Activated CD4-positive, alpha-beta T cell treated with anti-CD3 and anti-CD28 coated beads, Interleukin-2, amount 10 ng/mL, durations not matched to agents 24 days and 14 days (primary cell): ENCODE data around the gene PDE1A. TPM values are rescaled to one million over a fixed set of nuclear protein-coding genes. Genes with fewer than 3 reads are reported as not detected.
"Not testable (repeated sequence)": the region's sequence is repeated elsewhere in the genome, so short reads cannot be mapped to it uniquely, and the experiment has no call there.

Experiments used
- DNase-seq: peaks from one replicate; pipeline ENCODE4 v3.0.0; 2022
- H3K27ac Mint-ChIP-seq: one replicate; pipeline ENCODE4 v1.8.0; 2022; ENCODE audit warnings: mild to moderate bottlenecking, mixed read lengths
- H3K27me3 Mint-ChIP-seq: one replicate; pipeline ENCODE4 v1.8.0; 2022; ENCODE audit warnings: mixed read lengths
- H3K36me3 Mint-ChIP-seq: one replicate; pipeline ENCODE4 v1.8.0; 2022; ENCODE audit warnings: low read depth, mild to moderate bottlenecking, mixed read lengths
- H3K4me1 Mint-ChIP-seq: one replicate; pipeline ENCODE4 v1.8.0; 2021; ENCODE audit warnings: mixed read lengths
- H3K4me3 Mint-ChIP-seq: one replicate; pipeline ENCODE4 v1.8.0; 2022; ENCODE audit warnings: mild to moderate bottlenecking, moderate library complexity, mixed read lengths
- H3K9me3 Mint-ChIP-seq: one replicate; pipeline ENCODE4 v1.8.0; 2021; ENCODE audit warnings: mixed read lengths
- intact Hi-C: fragments of 100-400 bp; cut with micrococcal nuclease; formaldehyde crosslinking; loops from one replicate; pipeline ENCODE4 v1.15.1; 2023
- total RNA-seq: library from RNA; stranded (reverse); gene quantifications from 2 replicates; pipeline ENCODE4 v1.2.3, GENCODE V29; 2022

Gene PDE1A
- total RNA-seq, 1 donor from 2014 or later: not detected

- intact Hi-C loops, H3K36me3 Mint-ChIP-seq, H3K4me1 Mint-ChIP-seq, H3K4me3 Mint-ChIP-seq, DNase-seq, H3K27ac Mint-ChIP-seq, H3K27me3 Mint-ChIP-seq, H3K9me3 Mint-ChIP-seq: not testable (repeated sequence)
Measured at GRCh38 chr2:182386267-182386880, 40.5 kb downstream of the PDE1A start.

GRCh38 chr2:182384860-182385259 is 42.0 kb downstream of the PDE1A start:
- H3K4me3 Mint-ChIP-seq: no peak overlapping the region
- H3K27ac Mint-ChIP-seq: no peak overlapping the region
- H3K4me1 Mint-ChIP-seq: no peaks in the 10 kb centered on the region
- intact Hi-C loops: no loop called here
- DNase-seq: no peak
- H3K27me3 Mint-ChIP-seq: no peaks in the 10 kb centered on the region
- H3K36me3 Mint-ChIP-seq: no peaks in the 10 kb centered on the region
- peaks cover 10% of the 10 kb centered on the region for H3K9me3 Mint-ChIP-seq

GRCh38 chr2:182381225-182381624 is 45.6 kb downstream of the PDE1A start:
- H3K9me3 Mint-ChIP-seq: peaks cover 10% of the 10 kb centered on the region
- no peak overlapping the region for H3K4me3 Mint-ChIP-seq
- no peak for DNase-seq
- H3K4me1 Mint-ChIP-seq: no peaks in the 10 kb centered on the region
- intact Hi-C loops: no loop called here
- no peak overlapping the region for H3K27ac Mint-ChIP-seq
- no peaks in the 10 kb centered on the region for H3K27me3 Mint-ChIP-seq
- no peaks in the 10 kb centered on the region for H3K36me3 Mint-ChIP-seq

GRCh38 chr2:182379241-182379640 is 47.6 kb downstream of the PDE1A start:
- Mint-ChIP-seq H3K27me3 (no peaks in the 10 kb centered on the region), H3K4me3 (no peak overlapping the region), H3K36me3 (no peaks in the 10 kb centered on the region), H3K4me1 (no peaks in the 10 kb centered on the region), H3K27ac (no peak overlapping the region), H3K9me3 (peaks cover 3% of the 10 kb centered on the region)
- intact Hi-C loops: no loop called here
- no peak for DNase-seq

GRCh38 chr2:182378759-182379158 is 48.1 kb downstream of the PDE1A start:
- no peaks in the 10 kb centered on the region for H3K36me3 Mint-ChIP-seq
- DNase-seq: no peak
- no peaks in the 10 kb centered on the region for H3K4me1 Mint-ChIP-seq
- H3K9me3 Mint-ChIP-seq: peaks cover 3% of the 10 kb centered on the region
- H3K27ac Mint-ChIP-seq: no peak overlapping the region
- no peaks in the 10 kb centered on the region for H3K27me3 Mint-ChIP-seq
- intact Hi-C loops: no loop called here
- H3K4me3 Mint-ChIP-seq: no peak overlapping the region

- Mint-ChIP-seq H3K27ac (no peak overlapping the region), H3K4me1 (no peaks in the 10 kb centered on the region), H3K36me3 (no peaks in the 10 kb centered on the region), H3K4me3 (no peak overlapping the region), H3K27me3 (no peaks in the 10 kb centered on the region), H3K9me3 (no peaks in the 10 kb centered on the region)
- intact Hi-C loops: no loop called here
- DNase-seq: no peak
Measured at GRCh38 chr2:182377467-182377866, 49.4 kb downstream of the PDE1A start.

GRCh38 chr2:182375862-182376261 is 51.0 kb downstream of the PDE1A start:
- Mint-ChIP-seq H3K4me1 (no peaks in the 10 kb centered on the region), H3K9me3 (no peaks in the 10 kb centered on the region), H3K27me3 (no peaks in the 10 kb centered on the region), H3K36me3 (no peaks in the 10 kb centered on the region), H3K4me3 (no peak overlapping the region), H3K27ac (no peak overlapping the region)
- intact Hi-C loops: no loop called here
- no peak for DNase-seq

- intact Hi-C loops: no loop called here
- Mint-ChIP-seq H3K27me3 (no peaks in the 10 kb centered on the region), H3K36me3 (no peaks in the 10 kb centered on the region), H3K4me3 (no peak overlapping the region), H3K9me3 (no peaks in the 10 kb centered on the region), H3K4me1 (no peaks in the 10 kb centered on the region), H3K27ac (no peak overlapping the region)
- no peak for DNase-seq
Measured at GRCh38 chr2:182372661-182373060, 54.2 kb downstream of the PDE1A start.

GRCh38 chr2:182368996-182369395 is 57.8 kb downstream of the PDE1A start:
- H3K36me3 Mint-ChIP-seq: no peaks in the 10 kb centered on the region
- no peaks in the 10 kb centered on the region for H3K4me1 Mint-ChIP-seq
- intact Hi-C loops: no loop called here
- no peak overlapping the region for H3K4me3 Mint-ChIP-seq
- no peaks in the 10 kb centered on the region for H3K27me3 Mint-ChIP-seq
- no peaks in the 10 kb centered on the region for H3K9me3 Mint-ChIP-seq
- no peak for DNase-seq
- no peak overlapping the region for H3K27ac Mint-ChIP-seq

GRCh38 chr2:182368446-182368845 is 58.4 kb downstream of the PDE1A start:
- no peaks in the 10 kb centered on the region for H3K27me3 Mint-ChIP-seq
- H3K27ac Mint-ChIP-seq: no peak overlapping the region
- no peak for DNase-seq
- H3K36me3 Mint-ChIP-seq: no peaks in the 10 kb centered on the region
- intact Hi-C loops: no loop called here
- H3K4me1 Mint-ChIP-seq: no peaks in the 10 kb centered on the region
- H3K9me3 Mint-ChIP-seq: no peaks in the 10 kb centered on the region
- H3K4me3 Mint-ChIP-seq: no peak overlapping the region

GRCh38 chr2:182367401-182367800 is 59.4 kb downstream of the PDE1A start:
- H3K9me3 Mint-ChIP-seq: no peaks in the 10 kb centered on the region
- H3K4me3 Mint-ChIP-seq: no peak overlapping the region
- H3K27ac Mint-ChIP-seq: no peak overlapping the region
- no peaks in the 10 kb centered on the region for H3K4me1 Mint-ChIP-seq
- intact Hi-C loops: no loop called here
- H3K36me3 Mint-ChIP-seq: no peaks in the 10 kb centered on the region
- H3K27me3 Mint-ChIP-seq: no peaks in the 10 kb centered on the region
- no peak for DNase-seq

- Mint-ChIP-seq H3K9me3 (no peaks in the 10 kb centered on the region), H3K36me3 (no peaks in the 10 kb centered on the region), H3K27ac (no peak overlapping the region), H3K27me3 (no peaks in the 10 kb centered on the region), H3K4me1 (no peaks in the 10 kb centered on the region), H3K4me3 (no peak overlapping the region)
- no peak for DNase-seq
- intact Hi-C loops: no loop called here
Measured at GRCh38 chr2:182366628-182367027, 60.2 kb downstream of the PDE1A start.

- Mint-ChIP-seq H3K36me3 (no peaks in the 10 kb centered on the region), H3K9me3 (no peaks in the 10 kb centered on the region), H3K27ac (no peak overlapping the region), H3K4me3 (no peak overlapping the region), H3K27me3 (no peaks in the 10 kb centered on the region), H3K4me1 (no peaks in the 10 kb centered on the region)
- DNase-seq: no peak
- intact Hi-C loops: no loop called here
Measured at GRCh38 chr2:182365855-182366254, 61.0 kb downstream of the PDE1A start.

GRCh38 chr2:182361477-182361876 is 65.4 kb downstream of the PDE1A start:
- no peaks in the 10 kb centered on the region for H3K9me3 Mint-ChIP-seq
- no peak overlapping the region for H3K4me3 Mint-ChIP-seq
- H3K4me1 Mint-ChIP-seq: no peaks in the 10 kb centered on the region
- H3K27ac Mint-ChIP-seq: no peak overlapping the region
- no peaks in the 10 kb centered on the region for H3K36me3 Mint-ChIP-seq
- H3K27me3 Mint-ChIP-seq: no peaks in the 10 kb centered on the region
- no peak for DNase-seq
- intact Hi-C loops: no loop called here

- Mint-ChIP-seq H3K36me3 (no peaks in the 10 kb centered on the region), H3K27ac (no peak overlapping the region), H3K27me3 (no peaks in the 10 kb centered on the region), H3K9me3 (no peaks in the 10 kb centered on the region), H3K4me1 (no peaks in the 10 kb centered on the region), H3K4me3 (no peak overlapping the region)
- intact Hi-C loops: no loop called here
- no peak for DNase-seq
Measured at GRCh38 chr2:182360663-182361260, 66.1 kb downstream of the PDE1A start.
